K562 (cell line): Measurements from ENCODE around the gene AMFR. TPM values are rescaled to one million over a fixed set of nuclear protein-coding genes. Genes with fewer than 3 reads are reported as not detected.

Experiments
- BCL6 ChIP-seq: fragments of 250-450 bp; sonication (Bioruptor Pico); IDR thresholded peaks from 2 replicates; pipeline ENCODE4 v1.4.0; 2020
- EGR1 ChIP-seq: fragments of 450-650 bp; conservative IDR thresholded peaks from 2 replicates; pipeline ENCODE4 v1.6.1; 2017; ENCODE audit warnings: mild to moderate bottlenecking
- FOXM1 ChIP-seq, 2 experiments: fragments of 450-650 bp in 1 of 2; sonication (generic) in 1 of 2; formaldehyde crosslinking in 1 of 2; IDR thresholded peaks; 2 replicates each; pipeline versions ENCODE4 v1.6.1 to v1.9.0; 2017 to 2022; ENCODE audit warnings: low read depth in 2 of 2, mild to moderate bottlenecking in 2 of 2, missing genetic modification reagents in 1 of 2, moderate library complexity in 1 of 2
- GATAD2A ChIP-seq: fragments of 450-650 bp; IDR thresholded peaks from 2 replicates; pipeline ENCODE4 v1.6.1; 2017
- HDAC2 ChIP-seq: fragments of 450-650 bp; IDR thresholded peaks from 2 replicates; pipeline ENCODE4 v1.6.1; 2016; ENCODE audit warnings: mild to moderate bottlenecking
- KAT8 ChIP-seq: fragments of 450-650 bp; IDR thresholded peaks from 2 replicates; pipeline ENCODE4 v1.6.1; 2016; ENCODE audit warnings: low read depth, mild to moderate bottlenecking
- KLF1 ChIP-seq: fragments of 450-650 bp; IDR thresholded peaks from 2 replicates; pipeline ENCODE4 v1.6.1; 2016; ENCODE audit warnings: missing genetic modification characterization, missing compliant biosample characterization
- PCBP2 ChIP-seq: fragments of 200-400 bp; formaldehyde crosslinking; IDR thresholded peaks from 2 replicates; pipeline ENCODE4 v1.6.1; 2018; ENCODE audit warnings: low read length, low read depth, mild to moderate bottlenecking, moderate library complexity; ENCODE audit not compliant: poor library complexity, severe bottlenecking
- TAF7 ChIP-seq: fragments of 450-650 bp; IDR thresholded peaks from 2 replicates; pipeline ENCODE4 v1.6.1; 2016; ENCODE audit warnings: missing genetic modification characterization, missing compliant biosample characterization
- ZNF354B ChIP-seq: fragments of 250-450 bp; sonication (Bioruptor Pico); IDR thresholded peaks from 2 replicates; pipeline ENCODE4 v1.4.0; 2020
- polyA plus RNA-seq, 8 experiments: library from polyadenylated mRNA; depleted of rRNA in 4 of 8; stranded (reverse) in 5 of 8; unstranded in 3 of 8; fragments of >200 nt; fragmentation: Nextera tagmentation in 2 of 8; fragmentation: Illumina TruSeq in 1 of 8; extraction: Ambion mirVana in 2 of 8; extraction: Trizol in 1 of 8; gene quantifications; 2 replicates each; pipeline versions ENCODE4 v1.2.1 to v1.2.3, GENCODE V29; 2011 to 2014; ENCODE audit warnings: inconsistent platforms in 1 of 8, missing spikeins in 1 of 8
- total RNA-seq, 7 experiments: library from RNA; depleted of rRNA in 6 of 7; stranded (reverse); fragments of >200 nt in 6 of 7; fragmentation: Illumina TruSeq in 2 of 7; extraction: Trizol in 2 of 7; gene quantifications; 2 replicates each; pipeline versions ENCODE4 v1.2.1 to v1.2.3, GENCODE V29; 2011 to 2021; ENCODE audit warnings: low replicate concordance in 1 of 7
- TF ChIP-seq, protein P1 (sequence below): sonication (generic); formaldehyde crosslinking; IDR thresholded peaks from 2 replicates; pipeline ENCODE4 v1.8.1; 2022; ENCODE audit warnings: missing genetic modification reagents
- TF ChIP-seq, protein P2 (sequence below): fragments of 450-650 bp; IDR thresholded peaks from 2 replicates; pipeline ENCODE4 v1.6.1; 2014; ENCODE audit warnings: low read depth, mild to moderate bottlenecking, moderate library complexity, borderline replicate concordance
- TF ChIP-seq, protein P3 (sequence below): sonication (generic); formaldehyde crosslinking; IDR thresholded peaks from 2 replicates; pipeline ENCODE4 v1.8.0; 2022; ENCODE audit warnings: mild to moderate bottlenecking, missing genetic modification reagents
- TF ChIP-seq, protein P4 (sequence below): fragments of 450-650 bp; IDR thresholded peaks from 2 replicates; pipeline ENCODE4 v1.6.1; 2018; ENCODE audit warnings: mild to moderate bottlenecking, low read depth; ENCODE audit not compliant: partially characterized antibody
- TF ChIP-seq, protein P5 (sequence below): sonication (generic); formaldehyde crosslinking; IDR thresholded peaks from 2 replicates; pipeline ENCODE4 v1.8.0; 2022; ENCODE audit warnings: mild to moderate bottlenecking, missing genetic modification reagents, borderline replicate concordance
- TF ChIP-seq, protein P6 (sequence below): IDR thresholded peaks from 2 replicates; pipeline ENCODE4 v1.6.1; 2012; ENCODE audit warnings: low read depth, low read length, improper control_type of control experiment, borderline replicate concordance

AMFR gene
- total and polyA plus RNA-seq, 9 of the 15 experiments (the other 6 are each of a cell fraction or from before 2014, with no cell fraction given) = 15.6 to 113 (median 58.4) TPM

DNA sequence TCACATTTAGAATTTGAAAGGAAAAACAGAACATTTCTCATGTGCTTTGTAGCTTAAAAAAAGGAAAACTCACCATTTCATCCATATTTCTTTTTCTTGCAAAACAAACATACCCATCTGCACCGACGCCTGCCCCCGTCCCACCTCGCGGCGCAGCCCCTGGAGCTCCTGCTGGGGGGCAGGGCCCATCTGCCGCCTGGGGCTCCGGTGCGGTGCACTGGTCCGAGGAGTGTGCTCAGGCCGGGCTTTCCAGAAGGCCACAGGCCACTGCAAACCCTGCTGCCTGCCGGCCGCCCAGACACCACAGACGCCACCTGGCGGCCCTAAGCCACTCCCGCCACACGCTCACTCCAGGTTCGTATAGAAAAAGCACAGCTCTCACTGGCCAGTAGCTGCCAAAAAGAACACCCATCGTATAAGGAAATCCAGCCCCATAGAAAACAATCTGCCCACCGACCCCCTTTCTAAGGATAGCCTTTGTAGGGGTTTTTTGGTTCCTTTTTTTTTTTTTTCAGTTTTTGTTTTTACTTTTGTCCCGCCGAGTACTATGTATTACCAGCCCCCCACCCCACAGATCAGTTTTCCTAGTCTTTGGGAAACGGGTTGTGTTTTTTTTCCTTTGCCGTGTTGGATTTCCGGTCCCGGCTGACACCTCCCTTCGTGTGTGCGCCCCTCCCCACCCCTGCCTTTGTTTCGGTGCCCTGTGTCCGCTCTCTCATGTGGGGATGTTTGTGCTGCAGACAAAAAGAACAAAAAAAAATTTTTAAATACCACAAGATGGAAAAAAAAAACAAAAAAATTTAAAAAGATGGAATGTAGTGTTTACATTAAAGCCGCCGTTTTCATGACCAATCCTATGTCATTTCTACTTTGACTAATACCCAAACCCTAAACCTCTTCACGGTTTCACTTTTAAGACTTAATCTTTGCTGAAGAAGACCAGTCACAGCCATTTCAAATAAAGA is 68.8 kb downstream of the AMFR start (continued):
- TF ChIP-seq, protein P1, sequence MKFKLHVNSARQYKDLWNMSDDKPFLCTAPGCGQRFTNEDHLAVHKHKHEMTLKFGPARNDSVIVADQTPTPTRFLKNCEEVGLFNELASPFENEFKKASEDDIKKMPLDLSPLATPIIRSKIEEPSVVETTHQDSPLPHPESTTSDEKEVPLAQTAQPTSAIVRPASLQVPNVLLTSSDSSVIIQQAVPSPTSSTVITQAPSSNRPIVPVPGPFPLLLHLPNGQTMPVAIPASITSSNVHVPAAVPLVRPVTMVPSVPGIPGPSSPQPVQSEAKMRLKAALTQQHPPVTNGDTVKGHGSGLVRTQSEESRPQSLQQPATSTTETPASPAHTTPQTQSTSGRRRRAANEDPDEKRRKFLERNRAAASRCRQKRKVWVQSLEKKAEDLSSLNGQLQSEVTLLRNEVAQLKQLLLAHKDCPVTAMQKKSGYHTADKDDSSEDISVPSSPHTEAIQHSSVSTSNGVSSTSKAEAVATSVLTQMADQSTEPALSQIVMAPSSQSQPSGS (CRISPR knock-in tag) = no peak
- 0 out of 2 replicates have a peak, but pooled peaks have one; percentile 5 for TF ChIP-seq FOXM1 (IDR thresholded peaks at IDR 0.05; ENCODE audit: low read depth)
- no peak for TF ChIP-seq FOXM1 (CRISPR knock-in tag; IDR thresholded peaks at IDR 0.05; ENCODE audit: low read depth)
- TF ChIP-seq HDAC2 = no peak
- no peak for TF ChIP-seq BCL6 (CRISPR knock-in tag)
- no peak for TF ChIP-seq EGR1
- TF ChIP-seq PCBP2 = no peak
- TF ChIP-seq, protein P2, sequence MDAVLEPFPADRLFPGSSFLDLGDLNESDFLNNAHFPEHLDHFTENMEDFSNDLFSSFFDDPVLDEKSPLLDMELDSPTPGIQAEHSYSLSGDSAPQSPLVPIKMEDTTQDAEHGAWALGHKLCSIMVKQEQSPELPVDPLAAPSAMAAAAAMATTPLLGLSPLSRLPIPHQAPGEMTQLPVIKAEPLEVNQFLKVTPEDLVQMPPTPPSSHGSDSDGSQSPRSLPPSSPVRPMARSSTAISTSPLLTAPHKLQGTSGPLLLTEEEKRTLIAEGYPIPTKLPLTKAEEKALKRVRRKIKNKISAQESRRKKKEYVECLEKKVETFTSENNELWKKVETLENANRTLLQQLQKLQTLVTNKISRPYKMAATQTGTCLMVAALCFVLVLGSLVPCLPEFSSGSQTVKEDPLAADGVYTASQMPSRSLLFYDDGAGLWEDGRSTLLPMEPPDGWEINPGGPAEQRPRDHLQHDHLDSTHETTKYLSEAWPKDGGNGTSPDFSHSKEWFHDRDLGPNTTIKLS = no peak
- TF ChIP-seq GATAD2A = no peak
- no peak for TF ChIP-seq KAT8
- no peak for TF ChIP-seq ZNF354B
- no peak for TF ChIP-seq TAF7 (tag)
- TF ChIP-seq KLF1 (tag) = no peak
- TF ChIP-seq, protein P3, sequence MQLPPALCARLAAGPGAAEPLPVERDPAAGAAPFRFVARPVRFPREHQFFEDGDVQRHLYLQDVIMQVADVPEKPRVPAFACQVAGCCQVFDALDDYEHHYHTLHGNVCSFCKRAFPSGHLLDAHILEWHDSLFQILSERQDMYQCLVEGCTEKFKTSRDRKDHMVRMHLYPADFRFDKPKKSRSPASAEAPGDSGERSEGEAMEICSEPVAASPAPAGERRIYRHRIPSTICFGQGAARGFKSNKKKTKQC (CRISPR knock-in tag) = no peak
- TF ChIP-seq, protein P4, sequence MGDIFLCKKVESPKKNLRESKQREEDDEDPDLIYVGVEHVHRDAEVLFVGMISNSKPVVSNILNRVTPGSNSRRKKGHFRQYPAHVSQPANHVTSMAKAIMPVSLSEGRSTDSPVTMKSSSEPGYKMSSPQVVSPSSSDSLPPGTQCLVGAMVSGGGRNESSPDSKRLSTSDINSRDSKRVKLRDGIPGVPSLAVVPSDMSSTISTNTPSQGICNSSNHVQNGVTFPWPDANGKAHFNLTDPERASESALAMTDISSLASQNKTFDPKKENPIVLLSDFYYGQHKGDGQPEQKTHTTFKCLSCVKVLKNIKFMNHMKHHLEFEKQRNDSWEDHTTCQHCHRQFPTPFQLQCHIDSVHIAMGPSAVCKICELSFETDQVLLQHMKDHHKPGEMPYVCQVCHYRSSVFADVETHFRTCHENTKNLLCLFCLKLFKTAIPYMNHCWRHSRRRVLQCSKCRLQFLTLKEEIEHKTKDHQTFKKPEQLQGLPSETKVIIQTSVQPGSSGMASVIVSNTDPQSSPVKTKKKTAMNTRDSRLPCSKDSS = no peak
- TF ChIP-seq, protein P5, sequence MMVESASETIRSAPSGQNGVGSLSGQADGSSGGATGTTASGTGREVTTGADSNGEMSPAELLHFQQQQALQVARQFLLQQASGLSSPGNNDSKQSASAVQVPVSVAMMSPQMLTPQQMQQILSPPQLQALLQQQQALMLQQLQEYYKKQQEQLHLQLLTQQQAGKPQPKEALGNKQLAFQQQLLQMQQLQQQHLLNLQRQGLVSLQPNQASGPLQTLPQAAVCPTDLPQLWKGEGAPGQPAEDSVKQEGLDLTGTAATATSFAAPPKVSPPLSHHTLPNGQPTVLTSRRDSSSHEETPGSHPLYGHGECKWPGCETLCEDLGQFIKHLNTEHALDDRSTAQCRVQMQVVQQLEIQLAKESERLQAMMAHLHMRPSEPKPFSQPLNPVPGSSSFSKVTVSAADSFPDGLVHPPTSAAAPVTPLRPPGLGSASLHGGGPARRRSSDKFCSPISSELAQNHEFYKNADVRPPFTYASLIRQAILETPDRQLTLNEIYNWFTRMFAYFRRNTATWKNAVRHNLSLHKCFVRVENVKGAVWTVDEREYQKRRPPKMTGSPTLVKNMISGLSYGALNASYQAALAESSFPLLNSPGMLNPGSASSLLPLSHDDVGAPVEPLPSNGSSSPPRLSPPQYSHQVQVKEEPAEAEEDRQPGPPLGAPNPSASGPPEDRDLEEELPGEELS (CRISPR knock-in tag) = no peak
- TF ChIP-seq, protein P6, sequence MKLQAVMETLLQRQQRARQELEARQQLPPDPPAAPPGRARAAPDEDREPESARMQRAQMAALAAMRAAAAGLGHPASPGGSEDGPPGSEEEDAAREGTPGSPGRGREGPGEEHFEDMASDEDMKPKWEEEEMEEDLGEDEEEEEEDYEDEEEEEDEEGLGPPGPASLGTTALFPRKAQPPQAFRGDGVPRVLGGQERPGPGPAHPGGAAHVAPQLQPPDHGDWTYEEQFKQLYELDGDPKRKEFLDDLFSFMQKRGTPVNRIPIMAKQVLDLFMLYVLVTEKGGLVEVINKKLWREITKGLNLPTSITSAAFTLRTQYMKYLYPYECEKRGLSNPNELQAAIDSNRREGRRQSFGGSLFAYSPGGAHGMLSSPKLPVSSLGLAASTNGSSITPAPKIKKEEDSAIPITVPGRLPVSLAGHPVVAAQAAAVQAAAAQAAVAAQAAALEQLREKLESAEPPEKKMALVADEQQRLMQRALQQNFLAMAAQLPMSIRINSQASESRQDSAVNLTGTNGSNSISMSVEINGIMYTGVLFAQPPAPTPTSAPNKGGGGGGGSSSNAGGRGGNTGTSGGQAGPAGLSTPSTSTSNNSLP = no peak
